Measurements from ENCODE around the gene ADA. TPM values are rescaled to one million over a fixed set of nuclear protein-coding genes. Genes with fewer than 3 reads are reported as not detected.
A peak's percentile ranks its signal among the peaks of the same experiment; 100 is the strongest.

ADA gene
- polyA plus RNA-seq, 1 donor from 2014 or later = 0.56 TPM

- no peak for TF ChIP-seq TAF1 (IDR thresholded peaks at IDR 0.05; ENCODE audit: low read depth)
- no peak for TF ChIP-seq CTCF (IDR thresholded peaks at IDR 0.05; ENCODE audit: poor library complexity, severe bottlenecking)
- TF ChIP-seq POLR2AphosphoS5 (IDR thresholded peaks at IDR 0.05) = no peak
- TF ChIP-seq MXI1 (conservative IDR thresholded peaks at IDR 0.05; ENCODE audit: poor library complexity, severe bottlenecking) = no peak
- TF ChIP-seq EZH2 (IDR thresholded peaks at IDR 0.05; ENCODE audit: borderline replicate concordance, insufficient read depth, low read length, poor library complexity, severe bottlenecking) = no peak
- no peak for TF ChIP-seq RAD21 (conservative IDR thresholded peaks at IDR 0.05)
- Histone ChIP-seq H3F3A (ENCODE audit: insufficient read depth, low read length, poor library complexity, severe bottlenecking) (peaks cover 3% of the 10 kb centered on the region), H3K27ac (ENCODE audit: low read length) (no peak overlapping the region), H3K9me3 (ENCODE audit: low read length) (no peaks in the 10 kb centered on the region), H3K36me3 (ENCODE audit: insufficient read depth, low read length) (no peaks in the 10 kb centered on the region), H3K9me2 (ENCODE audit: insufficient read depth, low read length) (no peaks in the 10 kb centered on the region), H4K20me1 (ENCODE audit: insufficient read depth) (no peaks in the 10 kb centered on the region), H3K27me3 (ENCODE audit: insufficient read depth, low read depth, low read length) (peaks cover 22% of the 10 kb centered on the region), H3K4me3 (ENCODE audit: low read length) (no peak overlapping the region), H2AFZ (ENCODE audit: low read depth, low read length) (no peak overlapping the region), H3K79me2 (replicated peaks; ENCODE audit: insufficient read depth, low read length) (no peaks in the 10 kb centered on the region), H3K4me2 (ENCODE audit: low read length) (no peak overlapping the region), H3K9ac (ENCODE audit: low read length) (no peak overlapping the region)
Measured at GRCh38 chr20:44653546-44653945, 2.0 kb upstream of the ADA start.

- peak overlapping the region; percentile 20 for H3K9ac ChIP-seq (ENCODE audit: low read length)
- no peaks in the 10 kb centered on the region for H4K20me1 ChIP-seq (ENCODE audit: insufficient read depth)
- H3K36me3 ChIP-seq (ENCODE audit: insufficient read depth, low read length) = no peaks in the 10 kb centered on the region
- no peaks in the 10 kb centered on the region for H3K9me2 ChIP-seq (ENCODE audit: insufficient read depth, low read length)
- H3K4me2 ChIP-seq (ENCODE audit: low read length) = no peak overlapping the region
- no peak overlapping the region for H2AFZ ChIP-seq (ENCODE audit: low read depth, low read length)
- no peaks in the 10 kb centered on the region for H3K79me2 ChIP-seq (replicated peaks; ENCODE audit: insufficient read depth, low read length)
- peaks cover 22% of the 10 kb centered on the region for H3K27me3 ChIP-seq (ENCODE audit: insufficient read depth, low read depth, low read length)
- no peak overlapping the region for H3K27ac ChIP-seq (ENCODE audit: low read length)
- no peak for TF ChIP-seq EP300 (conservative IDR thresholded peaks at IDR 0.05; ENCODE audit: poor library complexity, severe bottlenecking)
- no peak for TF ChIP-seq SMC3 (conservative IDR thresholded peaks at IDR 0.05; ENCODE audit: poor library complexity)
- TF ChIP-seq POLR2AphosphoS5 (IDR thresholded peaks at IDR 0.05) = no peak
- no peak for TF ChIP-seq RAD21 (conservative IDR thresholded peaks at IDR 0.05)
- no peak for TF ChIP-seq CTCF (IDR thresholded peaks at IDR 0.05; ENCODE audit: poor library complexity, severe bottlenecking)
- peak overlapping the region; percentile 64 for H3K4me3 ChIP-seq (ENCODE audit: low read length)
- no peaks in the 10 kb centered on the region for H3K9me3 ChIP-seq (ENCODE audit: low read length)
- peaks cover 3% of the 10 kb centered on the region for H3F3A ChIP-seq (ENCODE audit: insufficient read depth, low read length, poor library complexity, severe bottlenecking)
Measured at GRCh38 chr20:44651434-44651683, 140 bp downstream of the ADA start.

GRCh38 chr20:44650771-44651433, 597 bp downstream of the ADA start:
- H2AFZ ChIP-seq (ENCODE audit: low read depth, low read length) = no peak overlapping the region
- H3K4me3 ChIP-seq (ENCODE audit: low read length) = peak overlapping the region; percentile 64
- TF ChIP-seq CTCF (IDR thresholded peaks at IDR 0.05; ENCODE audit: poor library complexity, severe bottlenecking) (no peak), EP300 (conservative IDR thresholded peaks at IDR 0.05; ENCODE audit: poor library complexity, severe bottlenecking) (no peak), SMC3 (conservative IDR thresholded peaks at IDR 0.05; ENCODE audit: poor library complexity) (no peak), POLR2AphosphoS5 (IDR thresholded peaks at IDR 0.05) (no peak), EZH2 (IDR thresholded peaks at IDR 0.05; ENCODE audit: borderline replicate concordance, insufficient read depth, low read length, poor library complexity, severe bottlenecking) (no peak), TAF1 (IDR thresholded peaks at IDR 0.05; ENCODE audit: low read depth) (no peak), MXI1 (conservative IDR thresholded peaks at IDR 0.05; ENCODE audit: poor library complexity, severe bottlenecking) (no peak), RAD21 (conservative IDR thresholded peaks at IDR 0.05) (no peak), REST (IDR thresholded peaks at IDR 0.05; ENCODE audit: borderline replicate concordance) (no peak)
- no peaks in the 10 kb centered on the region for H4K20me1 ChIP-seq (ENCODE audit: insufficient read depth)
- H3K36me3 ChIP-seq (ENCODE audit: insufficient read depth, low read length) = no peaks in the 10 kb centered on the region
- H3K27me3 ChIP-seq (ENCODE audit: insufficient read depth, low read depth, low read length) = peaks cover 22% of the 10 kb centered on the region
- no peaks in the 10 kb centered on the region for H3K9me3 ChIP-seq (ENCODE audit: low read length)
- no peak overlapping the region for H3K27ac ChIP-seq (ENCODE audit: low read length)
- H3K9me2 ChIP-seq (ENCODE audit: insufficient read depth, low read length) = no peaks in the 10 kb centered on the region
- no peak overlapping the region for H3K4me2 ChIP-seq (ENCODE audit: low read length)
- H3K9ac ChIP-seq (ENCODE audit: low read length) = peak overlapping the region; percentile 20
- H3F3A ChIP-seq (ENCODE audit: insufficient read depth, low read length, poor library complexity, severe bottlenecking) = peaks cover 3% of the 10 kb centered on the region
- H3K79me2 ChIP-seq (replicated peaks; ENCODE audit: insufficient read depth, low read length) = no peaks in the 10 kb centered on the region

All from neural cell (in vitro differentiated cells).